Chondrocyte (in vitro differentiated cells): ENCODE results near the gene GLE1. TPM values are rescaled to one million over a fixed set of nuclear protein-coding genes. Genes with fewer than 3 reads are reported as not detected.

Source experiments
- DNase-seq: peaks from one replicate; pipeline ENCODE4 v3.0.0; 2021; ENCODE audit warnings: mixed read lengths, low spot score
- H3K27ac Mint-ChIP-seq: one replicate; pipeline ENCODE4 v1.8.0; 2021; ENCODE audit warnings: mild to moderate bottlenecking, moderate library complexity, mixed read lengths; ENCODE audit not compliant: unreplicated experiment
- H3K27me3 Mint-ChIP-seq: 2 replicates; pipeline ENCODE4 v1.8.0; 2021; ENCODE audit warnings: low read depth, mixed read lengths
- H3K36me3 Mint-ChIP-seq: 2 replicates; pipeline ENCODE4 v1.8.0; 2021; ENCODE audit warnings: low read depth, mixed read lengths
- H3K4me1 Mint-ChIP-seq: 2 replicates; pipeline ENCODE4 v1.8.0; 2021; ENCODE audit warnings: low read depth, mild to moderate bottlenecking, mixed read lengths
- H3K4me3 Mint-ChIP-seq: one replicate; pipeline ENCODE4 v1.8.0; 2021; ENCODE audit warnings: mild to moderate bottlenecking, moderate library complexity, mixed read lengths; ENCODE audit not compliant: unreplicated experiment
- H3K9me3 Mint-ChIP-seq: 2 replicates; pipeline ENCODE4 v1.8.0; 2021; ENCODE audit warnings: low read depth, mixed read lengths
- CTCF ChIP-seq: fragments of 200-600 bp; sonication (generic); IDR thresholded peaks from 2 replicates; pipeline ENCODE4 v1.5.0; 2021; ENCODE audit warnings: antibody characterized with exemption, mild to moderate bottlenecking, moderate library complexity
- long read RNA-seq: library from polyadenylated mRNA; stranded (forward); transcript quantifications from one replicate; pipeline ENCODE4 v2.0.0, GENCODE V29; 2021
- total RNA-seq: library from RNA; stranded (reverse); gene quantifications from 3 replicates; pipeline ENCODE4 v1.2.1, GENCODE V29; 2021

Gene GLE1, protein sequence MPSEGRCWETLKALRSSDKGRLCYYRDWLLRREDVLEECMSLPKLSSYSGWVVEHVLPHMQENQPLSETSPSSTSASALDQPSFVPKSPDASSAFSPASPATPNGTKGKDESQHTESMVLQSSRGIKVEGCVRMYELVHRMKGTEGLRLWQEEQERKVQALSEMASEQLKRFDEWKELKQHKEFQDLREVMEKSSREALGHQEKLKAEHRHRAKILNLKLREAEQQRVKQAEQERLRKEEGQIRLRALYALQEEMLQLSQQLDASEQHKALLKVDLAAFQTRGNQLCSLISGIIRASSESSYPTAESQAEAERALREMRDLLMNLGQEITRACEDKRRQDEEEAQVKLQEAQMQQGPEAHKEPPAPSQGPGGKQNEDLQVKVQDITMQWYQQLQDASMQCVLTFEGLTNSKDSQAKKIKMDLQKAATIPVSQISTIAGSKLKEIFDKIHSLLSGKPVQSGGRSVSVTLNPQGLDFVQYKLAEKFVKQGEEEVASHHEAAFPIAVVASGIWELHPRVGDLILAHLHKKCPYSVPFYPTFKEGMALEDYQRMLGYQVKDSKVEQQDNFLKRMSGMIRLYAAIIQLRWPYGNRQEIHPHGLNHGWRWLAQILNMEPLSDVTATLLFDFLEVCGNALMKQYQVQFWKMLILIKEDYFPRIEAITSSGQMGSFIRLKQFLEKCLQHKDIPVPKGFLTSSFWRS
- total RNA-seq: 12.3 to 18.1 TPM (median 12.8 TPM) in 3 replicates
- long read RNA-seq, transcript GLE1-201 (16 exons, 3,321 nt): major isoform, 28 of 42 reads
- long read RNA-seq, partial matches to known transcripts: 3 of 42 reads
- long read RNA-seq, other reads (novel, unspliced or antisense): 10 of 42 reads

GRCh38 chr9:128504485-128505413 is at the start of gene GLE1:
Gene GLE1, plus strand, starts transcription at chr9:128504719. Its CDS starts 87 bp downstream, at chr9:128504806.
- Mint-ChIP-seq H3K4me3 (peak within 1 kb of the TSS; percentile 98), H3K27me3 (no peaks in the 10 kb centered on the region), H3K27ac (peak within 1 kb of the TSS; percentile 98), H3K36me3 (peaks cover 12% of the 10 kb centered on the region), H3K4me1 (peaks cover 38% of the 10 kb centered on the region), H3K9me3 (no peaks in the 10 kb centered on the region)
- peak; percentile 96 for DNase-seq
- TF ChIP-seq CTCF: no peak

GRCh38 chr9:128454991-128455390 is 49.5 kb upstream of the GLE1 start:
- H3K9me3 Mint-ChIP-seq: no peaks in the 10 kb centered on the region
- H3K4me1 Mint-ChIP-seq: peaks cover 18% of the 10 kb centered on the region
- DNase-seq: no peak
- H3K36me3 Mint-ChIP-seq: no peaks in the 10 kb centered on the region
- peak overlapping the region; percentile 91 for H3K4me3 Mint-ChIP-seq
- H3K27me3 Mint-ChIP-seq: no peaks in the 10 kb centered on the region
- no peak for TF ChIP-seq CTCF
- H3K27ac Mint-ChIP-seq: peak overlapping the region; percentile 27

GRCh38 chr9:128455849-128456612 is 48.5 kb upstream of the GLE1 start, which contains the start of gene ODF2:
Gene ODF2, plus strand, starts transcription at chr9:128456006. Its CDS starts 86 bp downstream, at chr9:128456092.
- Mint-ChIP-seq H3K9me3 (no peaks in the 10 kb centered on the region), H3K36me3 (peaks cover 3% of the 10 kb centered on the region), H3K27me3 (no peaks in the 10 kb centered on the region), H3K27ac (peak within 1 kb of the TSS; percentile 90), H3K4me3 (peak within 1 kb of the TSS; percentile 91), H3K4me1 (peaks cover 18% of the 10 kb centered on the region)
- peak; percentile 99 for DNase-seq
- no peak for TF ChIP-seq CTCF

DNA sequence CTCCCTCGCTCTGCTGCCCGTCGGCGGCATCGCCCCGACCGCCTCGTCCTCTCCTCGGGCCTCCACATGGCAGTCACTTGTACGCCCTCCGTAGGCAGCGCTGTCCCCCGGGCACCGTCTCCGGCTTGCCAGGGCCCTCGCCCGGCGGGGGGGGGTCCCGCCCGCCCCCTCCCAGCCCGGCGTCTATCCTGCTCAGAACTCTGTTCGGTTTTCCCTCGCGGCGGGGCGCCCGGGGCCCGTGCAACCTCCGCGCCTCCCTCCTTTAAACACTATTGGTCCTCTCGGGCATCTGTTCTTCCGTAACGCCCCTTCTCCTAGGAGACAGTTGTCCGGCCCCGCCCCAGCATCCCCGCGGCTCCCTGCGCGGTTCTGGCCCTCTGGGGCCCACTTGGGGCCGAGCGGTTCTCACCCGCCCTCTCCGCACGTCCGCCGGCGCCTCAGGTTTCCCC is 47.9 kb upstream of the GLE1 start:
- Mint-ChIP-seq H3K27me3 (no peaks in the 10 kb centered on the region), H3K4me3 (peak overlapping the region; percentile 91), H3K27ac (peak overlapping the region; percentile 90), H3K36me3 (peaks cover 3% of the 10 kb centered on the region), H3K4me1 (peaks cover 18% of the 10 kb centered on the region), H3K9me3 (no peaks in the 10 kb centered on the region)
- peak; percentile 29 for TF ChIP-seq CTCF
- no peak for DNase-seq
